GM19328 (cell line): ENCODE data around the gene SEMA5A.

Source experiments
- ATAC-seq: cut with Tn5 transposase; IDR thresholded peaks from one replicate; pipeline ENCODE4 v1.9.1; 2021; ENCODE audit warnings: mild to moderate bottlenecking, moderate library complexity; ENCODE audit not compliant: unreplicated experiment

Gene SEMA5A

DNA sequence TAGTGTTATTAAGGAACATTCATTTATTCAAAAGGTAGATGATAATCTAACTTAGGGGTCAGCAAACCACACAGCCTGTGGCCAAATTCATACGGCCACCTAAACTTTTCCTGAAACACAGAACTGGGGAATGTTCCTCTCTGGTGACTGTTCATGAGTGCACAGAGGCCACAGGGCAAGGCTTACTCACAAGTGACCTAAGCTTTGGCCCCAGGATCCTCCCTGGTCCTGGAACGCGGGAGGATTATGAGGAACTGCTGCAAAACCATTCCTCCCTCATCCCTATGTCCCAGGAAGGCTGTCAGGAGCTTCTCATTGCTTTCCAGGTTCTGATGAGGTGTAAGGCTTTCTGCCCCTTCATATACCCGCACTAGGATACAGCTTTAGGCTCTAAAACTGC lies 397.6 kb downstream of the SEMA5A start:
- ATAC-seq: no peak

DNA sequence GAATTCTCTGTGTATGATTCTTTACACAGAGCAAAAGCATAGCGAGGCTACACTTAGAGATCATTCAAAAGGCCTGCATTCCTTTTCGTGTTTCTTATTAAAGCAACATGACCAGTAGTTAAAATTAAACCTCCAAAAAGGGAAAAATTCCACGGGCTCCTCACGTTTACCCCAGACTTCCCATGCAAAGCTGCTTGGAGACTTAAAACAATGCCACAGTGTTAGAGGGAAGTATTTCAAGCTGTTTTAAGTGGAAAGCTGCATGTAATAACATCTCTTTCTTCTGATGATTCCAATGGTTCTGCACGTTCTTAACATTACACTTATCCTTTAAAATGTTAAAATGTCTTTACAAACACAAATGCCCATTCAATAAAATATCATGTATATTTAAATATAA lies 405.2 kb downstream of the SEMA5A start:
- ATAC-seq: no peak

- no peak for ATAC-seq
Measured at GRCh38 chr5:9140202-9140601, 405.7 kb downstream of the SEMA5A start.

DNA sequence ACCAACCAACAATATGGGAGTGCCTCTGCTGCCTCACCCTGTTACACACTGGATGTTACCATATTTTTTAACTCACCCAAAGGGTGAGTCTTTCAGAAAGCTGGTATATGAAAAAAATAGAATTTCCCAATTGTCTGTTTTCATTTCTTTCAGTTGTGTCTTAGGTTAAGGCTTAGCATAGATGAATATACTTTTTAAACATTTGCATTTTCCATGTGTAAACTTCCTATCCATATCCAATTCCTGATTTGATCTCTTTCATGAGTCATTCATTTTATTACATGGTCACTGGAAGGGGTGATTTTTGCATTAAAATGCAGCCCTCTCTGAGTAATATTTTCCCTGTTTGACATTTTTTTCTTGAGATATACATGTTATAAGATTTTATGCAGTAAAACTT lies 406.5 kb downstream of the SEMA5A start:
- no peak for ATAC-seq

DNA sequence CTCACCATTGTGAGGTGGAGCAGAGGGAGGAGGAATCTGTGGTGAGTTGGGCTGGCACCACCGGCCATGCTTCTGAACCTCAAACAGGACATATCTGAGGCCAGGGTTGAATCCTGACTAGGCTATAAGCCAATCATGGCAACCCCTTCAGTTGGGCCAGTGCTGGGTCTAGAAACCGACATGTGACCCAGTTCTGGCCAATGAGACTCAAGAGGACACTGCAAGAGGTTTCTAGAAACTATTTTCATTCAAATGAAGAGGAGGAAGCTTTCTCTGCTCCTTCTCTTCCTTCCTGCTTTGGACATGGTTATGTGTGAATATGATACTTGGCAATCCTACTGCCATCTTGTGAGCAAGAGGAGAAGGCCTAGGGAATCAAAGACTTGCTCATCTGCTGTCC lies 417.7 kb downstream of the SEMA5A start:
- no peak for ATAC-seq

- no peak for ATAC-seq
Measured at GRCh38 chr5:9126490-9126889, 419.4 kb downstream of the SEMA5A start.

GRCh38 chr5:9125852-9126251 lies 420.0 kb downstream of the SEMA5A start:
- peak; percentile 75 for ATAC-seq

DNA sequence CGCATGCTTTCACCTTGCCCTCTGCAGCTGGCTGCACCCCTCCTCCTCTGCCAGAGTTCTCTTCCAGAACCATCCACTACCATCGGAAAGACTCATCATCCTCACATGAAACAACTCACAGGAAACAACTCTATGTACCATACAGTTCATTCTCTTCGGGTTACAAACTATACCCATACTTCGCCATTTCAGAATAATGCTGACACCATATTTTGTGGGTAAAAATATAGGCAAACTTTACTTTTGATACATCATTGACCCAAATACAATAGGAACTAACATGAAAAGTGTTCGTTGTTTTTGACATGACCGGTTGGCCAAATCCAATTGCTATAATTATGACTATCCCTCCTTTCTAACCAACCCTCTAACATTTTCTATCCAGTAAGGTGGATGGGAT lies 421.0 kb downstream of the SEMA5A start:
- ATAC-seq: no peak

- no peak for ATAC-seq
Measured at GRCh38 chr5:9124071-9124470, 421.8 kb downstream of the SEMA5A start.

DNA sequence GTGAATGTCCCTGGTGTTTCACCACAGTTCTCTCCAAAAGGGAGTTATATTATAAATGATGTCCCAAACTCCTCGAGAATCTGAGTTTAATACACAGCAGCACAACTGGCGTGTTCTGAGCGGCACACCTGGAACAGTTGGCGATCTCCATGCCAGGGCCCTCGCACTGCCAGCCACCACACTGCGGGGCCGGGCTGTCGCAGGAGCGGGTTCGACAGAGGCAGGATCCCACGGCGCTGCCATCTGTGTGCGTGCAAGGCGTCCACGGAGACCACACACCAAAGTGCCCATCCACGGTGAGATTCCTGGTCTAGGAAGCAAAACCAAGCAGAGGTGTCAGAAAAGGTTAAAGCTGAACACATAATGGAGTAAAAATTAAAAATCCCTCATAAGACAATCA lies 423.3 kb downstream of the SEMA5A start:
- ATAC-seq: no peak

- ATAC-seq: no peak
Measured at GRCh38 chr5:9121597-9121996, 424.3 kb downstream of the SEMA5A start.

- ATAC-seq: no peak
Measured at GRCh38 chr5:9118852-9119251, 427.0 kb downstream of the SEMA5A start.

GRCh38 chr5:9115093-9115492 lies 430.8 kb downstream of the SEMA5A start:
- ATAC-seq: no peak

DNA sequence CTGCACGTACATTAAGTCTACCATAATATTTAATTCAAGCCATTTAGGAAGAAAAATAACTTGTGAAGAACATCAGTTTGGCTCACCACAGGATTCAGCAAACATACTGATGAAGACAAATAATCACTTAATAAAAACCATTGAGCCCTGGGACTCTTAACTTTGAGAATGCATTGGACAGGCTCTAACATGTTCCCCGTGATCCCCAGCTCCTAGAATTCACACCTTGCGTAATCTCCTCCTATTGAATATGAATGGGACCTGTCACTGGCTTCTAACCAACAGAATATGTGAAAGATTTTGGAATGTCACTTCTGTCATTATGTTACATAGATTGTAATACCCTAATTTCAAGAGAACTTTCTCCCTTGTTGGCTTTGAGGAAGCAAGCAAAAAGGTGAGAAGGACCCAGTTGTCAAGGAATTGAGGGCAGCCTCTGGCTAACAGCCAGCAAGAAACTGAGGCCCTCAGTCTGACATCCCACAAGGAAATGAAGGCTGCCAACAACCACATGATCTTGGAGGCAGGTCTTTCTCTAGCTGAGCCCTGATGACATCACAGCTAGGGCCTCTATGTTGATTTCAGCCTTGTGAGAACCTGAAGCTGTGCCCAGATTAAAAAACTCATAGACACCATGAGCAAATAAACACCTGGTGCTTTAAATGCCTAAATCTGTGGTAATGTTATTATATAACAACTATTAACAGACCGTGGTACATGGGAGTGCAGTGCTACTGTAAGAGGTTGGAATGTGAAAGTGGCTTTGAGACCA lies 433.2 kb downstream of the SEMA5A start:
- no peak for ATAC-seq

- ATAC-seq: no peak
Measured at GRCh38 chr5:9108162-9108561, 437.7 kb downstream of the SEMA5A start.

DNA sequence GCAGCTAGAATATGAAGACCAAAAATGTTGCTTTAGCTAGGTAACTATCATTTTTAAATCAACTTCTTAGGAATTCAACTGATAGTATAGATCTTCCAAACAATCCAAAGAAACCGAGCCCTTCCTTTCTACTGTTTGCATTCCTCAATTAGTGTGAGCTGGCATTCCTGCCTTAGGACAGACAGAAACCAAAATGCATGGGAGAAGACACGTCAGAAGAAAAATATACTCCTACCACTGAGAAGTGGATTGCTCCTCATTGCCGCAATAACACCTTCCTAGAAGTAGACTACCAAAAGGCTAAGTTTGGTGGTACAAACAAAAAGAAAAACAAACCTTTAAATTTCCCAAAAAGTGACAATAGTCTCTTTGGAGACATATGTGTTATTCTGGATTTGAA lies 440.0 kb downstream of the SEMA5A start:
- ATAC-seq: no peak

- no peak for ATAC-seq
Measured at GRCh38 chr5:9104571-9105339, 441.1 kb downstream of the SEMA5A start.

DNA sequence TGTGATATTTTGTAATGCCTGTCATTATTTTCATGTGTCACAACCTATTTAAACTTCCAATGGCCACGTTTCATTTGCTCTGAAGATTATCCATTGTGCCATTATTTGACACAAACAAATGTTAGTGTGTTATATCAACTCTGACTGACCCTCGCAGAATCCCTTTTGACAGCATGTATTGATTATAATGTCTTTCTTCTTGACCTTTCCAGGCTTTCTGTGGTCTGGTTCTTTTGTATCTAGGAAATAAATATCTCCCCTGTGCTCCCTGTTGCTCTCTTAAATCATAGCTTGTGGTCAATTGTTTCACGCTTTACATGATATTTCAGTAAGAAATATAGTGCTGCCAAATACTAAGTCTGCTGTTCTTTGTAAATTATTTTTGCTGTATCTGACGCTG lies 442.6 kb downstream of the SEMA5A start:
- ATAC-seq: no peak

DNA sequence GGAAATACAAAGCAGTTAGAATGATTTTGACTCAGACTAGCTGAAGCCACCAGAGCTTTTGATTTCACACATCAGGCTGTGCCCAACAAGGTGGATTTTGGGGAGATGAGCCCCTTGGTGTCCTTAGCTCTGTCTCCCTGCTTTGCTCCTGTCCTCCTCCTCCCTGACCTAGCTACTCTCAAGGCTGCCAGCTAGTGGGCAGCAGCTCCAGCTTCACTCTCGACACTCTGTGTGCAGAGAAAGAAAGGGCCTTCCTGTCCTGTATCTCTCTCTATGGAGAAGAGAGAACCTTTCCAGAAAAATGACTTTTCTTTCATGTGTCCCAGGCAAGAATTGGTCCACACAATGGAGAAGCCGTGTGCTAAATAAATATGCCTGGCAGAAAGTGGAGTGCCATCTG lies 446.2 kb downstream of the SEMA5A start:
- no peak for ATAC-seq

GRCh38 chr5:9098990-9099389 lies 446.9 kb downstream of the SEMA5A start:
- no peak for ATAC-seq

- no peak for ATAC-seq
Measured at GRCh38 chr5:9094582-9094981, 451.3 kb downstream of the SEMA5A start.

DNA sequence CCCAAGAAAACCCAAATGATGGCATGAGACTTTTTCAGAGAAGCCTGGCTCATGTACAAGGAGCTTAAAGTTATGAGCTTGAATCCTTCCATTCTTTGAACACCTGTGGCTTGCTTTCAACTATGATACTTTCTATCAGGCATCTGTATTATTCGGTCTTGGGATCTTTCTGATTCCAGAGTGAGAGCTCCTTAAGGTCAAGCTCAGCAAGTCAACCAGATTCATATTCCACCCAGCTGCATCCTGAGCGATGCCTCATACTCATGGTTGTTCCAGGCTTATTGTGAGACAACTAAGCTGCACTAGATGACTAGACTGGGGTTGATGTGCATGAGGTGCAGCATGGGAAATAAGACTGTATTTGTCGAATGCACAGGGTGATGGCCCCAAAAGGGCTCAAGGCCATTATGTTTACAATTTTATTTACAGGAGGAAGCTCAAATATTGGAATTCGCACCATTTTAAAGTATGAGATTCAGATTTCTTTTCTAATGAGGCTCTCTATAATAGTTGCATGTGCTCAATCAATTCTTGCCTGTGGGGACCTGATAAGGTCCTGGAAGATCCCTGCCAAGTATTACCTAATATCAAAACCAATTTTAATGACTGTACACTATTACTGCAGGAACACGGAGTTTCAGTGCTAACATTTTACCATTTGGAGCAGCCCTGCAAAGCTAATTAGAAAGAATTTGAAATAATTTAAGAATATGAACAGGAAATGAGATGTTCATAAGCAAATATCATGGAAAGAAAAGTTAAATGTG lies 453.8 kb downstream of the SEMA5A start:
- no peak for ATAC-seq
